ENCODE results near the gene TTC3.

Gene TTC3

DNA sequence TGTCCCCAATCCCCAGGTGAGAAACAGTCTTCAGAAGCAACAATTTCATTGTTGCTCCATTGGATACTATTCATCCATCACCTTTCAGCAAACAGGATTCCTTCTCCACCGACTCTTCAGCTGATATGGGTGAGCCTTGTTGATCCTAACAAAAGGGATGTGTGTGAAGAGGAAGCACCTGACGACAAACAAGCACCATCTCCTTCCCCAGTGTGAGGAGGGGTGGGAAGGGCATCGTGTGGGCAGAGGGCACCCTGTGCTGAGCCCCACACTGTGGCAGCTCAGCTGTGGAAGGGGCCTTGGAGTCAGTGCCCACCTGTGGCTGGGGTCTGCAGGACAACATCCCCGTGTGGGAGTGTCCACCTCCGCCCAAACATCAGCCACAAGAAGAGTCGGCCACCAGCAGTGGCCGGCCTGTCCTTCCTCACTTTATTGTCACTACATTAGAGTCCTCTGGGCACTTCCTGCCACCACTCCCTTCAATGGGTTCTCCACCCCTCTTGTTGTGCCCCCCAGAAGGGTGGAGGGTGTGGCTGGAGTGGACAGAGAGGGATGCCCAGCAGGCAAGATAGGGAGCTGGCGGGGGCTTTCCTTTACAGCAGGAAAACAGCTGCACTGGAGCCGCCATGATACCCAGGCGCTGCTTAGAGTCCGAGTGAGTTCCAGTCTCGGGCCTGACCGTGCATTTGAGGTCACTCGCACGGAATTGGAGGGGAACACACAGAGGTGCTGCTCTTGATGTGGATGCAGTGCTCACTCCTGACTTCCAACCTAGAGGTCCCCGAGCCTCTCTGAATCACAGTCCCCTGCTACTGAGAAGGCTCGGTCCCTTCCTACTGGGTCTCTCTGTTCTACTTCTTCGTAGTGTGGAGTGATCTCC, 153.2 kb downstream of the TTC3 start:
- DNase-seq, result no peak

DNA sequence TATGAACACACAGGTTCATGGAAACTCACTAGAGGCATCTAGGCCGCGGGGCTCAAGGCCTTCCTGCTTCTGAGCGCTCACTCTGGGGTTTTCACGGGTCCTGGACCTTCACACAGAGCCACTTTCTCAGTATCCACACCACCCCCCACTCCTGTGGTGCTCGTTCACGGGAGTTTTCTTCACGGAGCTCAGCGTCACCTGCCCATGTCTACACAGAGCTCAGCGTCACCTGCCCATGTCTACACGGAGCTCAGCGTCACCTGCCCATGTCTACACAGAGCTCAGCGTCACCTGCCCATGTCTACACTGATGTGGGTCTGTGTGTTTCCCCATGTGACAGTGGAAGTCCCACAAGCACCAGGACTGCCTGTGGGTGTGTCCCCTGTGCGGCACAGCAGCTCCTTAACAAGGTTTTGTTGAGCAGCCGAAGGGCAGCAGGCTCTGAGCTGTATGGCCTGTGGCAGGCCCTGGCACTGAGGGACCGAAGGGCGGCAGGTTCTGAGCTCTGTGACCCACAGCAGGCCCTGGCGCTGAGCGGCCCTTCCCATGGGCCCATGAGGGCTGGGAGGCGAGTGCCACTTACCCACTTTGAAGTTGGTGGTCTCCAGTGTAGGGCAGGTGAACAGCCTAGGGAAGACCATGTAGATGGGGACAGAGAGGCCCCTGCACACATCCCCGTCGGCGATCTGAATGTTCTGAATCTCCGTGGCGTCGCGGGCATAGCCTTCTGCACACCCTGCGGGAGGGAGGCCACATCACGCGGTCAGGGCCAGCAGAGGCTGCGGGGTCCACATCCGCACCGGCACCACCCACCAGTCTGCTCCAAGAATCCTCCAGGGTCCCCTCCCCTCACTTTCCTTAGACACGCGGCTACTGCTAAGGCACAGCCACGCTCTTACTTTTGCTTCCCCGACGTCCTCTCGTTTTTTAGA, 154.3 kb downstream of the TTC3 start:
- no peak for DNase-seq

DNA sequence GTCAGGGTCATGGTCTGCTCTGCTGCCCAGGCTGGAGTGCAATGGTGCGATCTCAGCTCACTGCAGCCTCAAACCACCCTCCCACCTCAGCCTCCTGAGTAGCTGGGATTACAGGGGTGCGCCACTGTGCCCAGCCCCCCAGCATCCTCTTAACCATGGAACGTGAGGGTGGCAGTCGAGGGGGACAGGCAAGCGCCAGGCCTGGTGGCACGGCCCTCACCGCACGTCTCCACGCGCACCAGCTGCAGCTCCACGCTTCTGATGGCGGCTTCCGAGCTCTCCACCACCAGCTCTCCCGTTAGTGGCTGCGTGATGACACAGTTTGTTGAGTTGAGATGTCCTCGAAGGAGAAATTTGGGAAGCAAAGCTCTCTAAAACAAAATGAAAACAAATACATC, 154.9 kb downstream of the TTC3 start:
- DNase-seq, result no peak

DNA sequence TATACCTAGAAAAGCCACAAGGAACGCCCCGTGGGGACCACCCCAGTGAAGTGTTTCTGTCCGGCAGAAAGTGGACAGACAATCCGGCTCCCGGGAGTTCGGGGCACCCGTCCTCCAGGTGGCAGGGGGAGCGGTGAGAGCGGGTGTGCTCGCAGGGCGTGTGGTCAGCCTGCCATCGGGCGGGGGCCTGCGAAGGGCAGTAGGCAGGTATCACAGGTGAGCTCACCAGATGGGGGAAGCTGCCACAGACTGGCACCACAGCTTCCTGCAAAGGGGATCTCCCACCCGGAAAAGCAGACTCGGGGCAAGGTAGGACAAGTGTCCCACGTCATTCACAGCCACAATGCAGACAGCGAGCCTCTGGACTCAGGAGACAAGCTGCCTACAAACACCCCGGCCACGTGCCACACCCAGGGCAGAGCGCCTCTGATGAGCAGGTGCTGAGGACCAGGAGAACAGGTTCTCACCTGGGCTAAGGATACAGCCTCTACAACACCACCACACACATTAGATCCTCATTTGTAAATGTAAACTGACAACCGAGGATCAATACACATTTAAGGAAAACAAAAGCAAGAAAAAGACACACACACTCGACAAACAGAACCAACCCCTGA, 157.7 kb downstream of the TTC3 start:
- no peak for DNase-seq

DNA sequence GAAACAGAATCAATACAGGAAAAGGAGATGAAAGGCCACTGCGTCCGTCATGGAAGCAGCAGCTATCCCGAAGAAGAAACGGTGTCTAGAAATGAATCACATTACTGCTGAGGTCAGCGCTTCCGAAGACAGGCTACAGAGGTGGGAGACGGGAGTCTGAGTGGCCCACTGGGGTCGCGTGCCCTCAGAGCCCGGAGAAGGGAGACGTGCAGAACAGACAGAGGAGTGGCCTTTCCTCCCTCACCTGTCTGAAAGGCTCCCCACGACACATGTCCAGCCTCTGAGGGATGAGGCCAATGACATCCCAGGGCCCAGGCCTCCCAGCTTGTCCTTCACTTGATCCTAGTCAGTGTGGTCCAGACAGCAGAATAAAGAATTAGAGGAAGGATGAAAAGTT, 158.2 kb downstream of the TTC3 start:
- no peak for DNase-seq

DNA sequence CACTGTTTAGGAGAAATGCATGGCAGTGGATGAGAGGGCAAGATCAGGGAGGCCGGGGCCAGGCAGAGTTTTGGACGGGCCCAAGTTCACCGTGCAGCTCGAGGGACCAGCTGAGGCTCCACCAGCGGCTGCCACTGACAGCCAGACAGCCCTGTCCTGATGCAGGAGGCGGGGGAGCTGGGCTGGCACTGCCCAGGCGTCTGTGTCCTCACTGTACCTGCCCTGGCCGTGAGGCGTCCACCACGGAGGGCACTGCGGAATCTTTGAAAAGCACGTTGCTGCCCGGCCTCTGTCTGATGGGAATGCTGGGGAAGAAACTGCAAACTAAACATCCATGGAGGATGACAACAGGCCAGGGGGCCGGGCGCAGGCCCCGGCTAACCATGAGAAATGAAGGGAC, 158.6 kb downstream of the TTC3 start:
- DNase-seq, result no peak

DNA sequence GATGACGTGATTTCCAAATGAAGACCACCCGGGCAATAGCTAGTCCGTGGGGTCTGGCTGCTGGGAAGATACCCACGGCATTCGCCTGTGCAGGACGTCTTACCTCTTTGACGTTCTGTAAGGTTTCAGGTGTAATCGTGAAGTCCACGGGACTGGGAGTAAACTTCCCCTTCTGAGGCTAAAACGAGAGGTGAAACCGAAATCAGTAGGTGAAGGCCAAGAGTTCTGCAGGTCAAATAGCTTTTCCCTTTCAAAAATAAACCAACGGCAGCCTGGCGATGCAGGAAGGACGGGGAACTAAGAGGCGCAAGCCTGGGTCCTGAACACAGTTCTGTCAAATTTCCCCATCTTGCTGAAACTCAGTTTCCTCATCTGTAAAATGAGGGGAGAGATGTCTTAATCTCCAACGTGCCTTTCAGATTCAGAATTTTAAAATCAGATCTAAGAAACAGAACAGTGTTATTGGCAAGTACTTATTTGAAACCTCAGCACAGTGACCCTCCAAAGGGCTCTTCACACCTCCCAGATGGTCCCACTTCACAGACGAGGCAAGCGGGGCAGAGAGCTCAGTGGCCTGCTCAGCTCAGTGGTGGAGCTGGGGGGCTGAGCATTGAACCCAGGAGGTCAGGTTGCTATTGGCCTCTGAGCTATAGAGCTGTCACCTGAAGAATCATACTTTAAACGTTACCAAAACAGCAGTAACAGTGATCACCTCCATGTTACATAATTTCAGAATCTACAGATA, 159.4 kb downstream of the TTC3 start:
- DNase-seq, result no peak

DNA sequence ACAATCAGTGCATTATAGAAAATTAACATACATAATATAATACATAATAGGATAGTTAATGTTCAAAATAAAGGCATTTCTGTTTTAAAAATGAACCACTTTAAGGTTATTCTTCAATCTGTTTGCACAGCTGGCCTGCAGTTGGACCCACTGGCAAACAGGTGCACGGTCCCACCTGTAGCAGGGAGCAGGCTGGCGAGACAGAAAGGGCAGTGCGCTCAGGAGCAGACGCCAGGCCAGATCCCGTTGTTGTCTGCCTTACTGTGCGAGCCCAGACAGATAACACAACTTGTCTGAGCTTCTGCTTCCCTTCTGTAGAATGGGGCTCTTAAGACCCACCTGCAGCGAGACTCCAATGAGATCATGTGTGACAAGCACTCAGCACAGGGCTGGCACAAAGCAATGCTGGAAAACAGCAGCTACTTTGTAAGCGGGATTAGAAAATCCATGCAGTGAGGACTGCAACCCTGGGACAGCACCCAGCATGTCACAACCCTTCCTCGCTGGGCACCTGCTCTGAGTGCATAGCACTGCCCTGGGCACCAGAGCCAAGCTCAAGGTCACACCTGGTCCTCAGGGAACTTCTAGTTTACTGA, 160.6 kb downstream of the TTC3 start:
- DNase-seq, result no peak

DNA sequence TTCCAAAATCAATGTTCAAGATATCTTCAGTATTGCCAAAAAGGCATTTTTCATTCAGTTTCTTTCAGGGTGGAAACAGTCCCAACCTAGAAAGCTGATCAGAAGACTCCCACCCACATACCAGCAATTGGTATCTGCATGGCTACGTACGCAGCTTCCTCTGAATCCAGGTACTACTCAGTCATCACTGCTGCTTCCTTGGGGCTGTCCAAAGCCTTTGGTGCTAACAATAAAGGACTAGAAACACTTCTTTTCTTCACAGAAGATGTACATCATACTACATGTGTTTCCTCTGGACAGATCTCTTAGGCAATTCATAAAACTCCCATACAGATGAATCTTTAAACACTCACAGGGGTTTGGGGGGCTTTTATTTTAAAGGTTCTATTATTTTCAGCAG, 164.3 kb downstream of the TTC3 start:
- DNase-seq, result no peak

DNA sequence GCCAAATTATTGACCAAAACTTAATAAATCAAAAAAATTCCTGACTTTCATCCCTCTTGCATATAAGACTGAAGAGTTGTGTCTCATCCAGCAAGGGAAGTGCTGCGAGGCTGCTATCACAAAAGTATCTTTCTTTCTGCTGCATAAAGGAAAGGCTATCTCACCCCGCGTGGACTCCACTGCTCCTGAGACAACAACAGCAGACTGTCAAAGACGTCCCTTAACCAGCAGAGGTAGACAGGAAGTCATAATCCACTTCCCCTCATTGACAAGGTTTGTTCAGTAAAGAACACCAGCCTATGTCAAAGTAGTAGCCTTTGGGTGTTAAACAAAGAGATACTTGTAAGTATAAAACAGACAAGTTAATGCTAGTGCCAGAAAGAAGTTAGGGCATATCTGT, 164.7 kb downstream of the TTC3 start:
- DNase-seq, result no peak

DNA sequence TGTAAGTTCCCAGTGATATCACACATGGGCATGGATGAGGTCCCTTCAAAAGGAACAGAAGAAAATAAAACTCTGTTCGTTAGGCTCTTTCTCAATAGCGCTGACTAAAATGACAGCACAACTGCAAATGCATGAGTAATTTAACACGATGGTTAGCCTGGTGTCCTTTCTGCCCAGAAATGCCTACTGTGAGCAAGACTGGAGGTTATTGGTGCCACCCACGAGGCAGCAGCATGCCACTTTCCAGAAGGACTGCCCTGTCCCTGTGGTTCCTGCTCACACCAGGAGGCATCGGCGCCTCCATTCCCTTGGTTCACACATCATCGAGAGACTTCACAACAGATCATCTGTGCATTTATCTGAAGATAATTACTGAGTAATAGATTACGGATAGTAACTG, 167.9 kb downstream of the TTC3 start:
- no peak for DNase-seq

DNA sequence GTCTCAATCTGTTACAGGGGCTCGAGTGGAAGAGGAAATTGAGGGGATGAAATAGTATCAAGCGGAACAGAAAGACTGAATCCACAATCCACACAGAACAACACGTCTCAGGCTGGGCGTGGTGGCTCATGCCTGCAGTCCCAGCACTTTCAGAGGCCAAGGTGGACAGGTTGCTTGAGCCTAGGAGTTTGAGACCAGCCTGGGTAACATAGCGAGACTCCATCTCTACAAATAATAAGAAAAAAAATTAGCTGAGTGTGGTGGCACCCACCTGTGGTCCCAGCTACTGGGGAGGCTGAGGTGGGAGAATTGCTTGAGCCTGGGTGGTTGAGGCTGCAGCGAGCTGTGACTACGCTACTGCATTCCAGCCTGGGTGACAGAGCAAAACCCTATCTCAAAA, 168.4 kb downstream of the TTC3 start:
- no peak for DNase-seq

DNA sequence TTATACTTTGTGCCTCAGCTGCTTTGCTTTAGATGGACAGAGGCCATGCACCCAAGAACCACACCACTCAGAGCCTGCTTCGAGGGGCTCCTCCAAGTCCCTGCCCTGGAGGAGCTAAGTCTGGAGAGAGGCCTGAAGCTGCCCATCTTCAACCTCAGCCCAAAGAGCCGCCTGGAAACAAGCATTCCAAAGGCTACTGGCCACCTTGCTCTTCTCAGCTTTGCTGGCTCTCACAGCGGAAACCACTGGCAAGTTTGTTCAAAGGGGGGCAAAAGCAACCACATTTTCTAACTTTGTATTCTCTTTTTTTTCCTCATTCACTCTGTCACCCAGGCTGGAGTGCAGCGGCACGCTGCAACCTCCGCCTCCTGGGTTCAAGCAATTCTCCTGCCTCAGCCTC, 170.9 kb downstream of the TTC3 start:
- no peak for DNase-seq

DNA sequence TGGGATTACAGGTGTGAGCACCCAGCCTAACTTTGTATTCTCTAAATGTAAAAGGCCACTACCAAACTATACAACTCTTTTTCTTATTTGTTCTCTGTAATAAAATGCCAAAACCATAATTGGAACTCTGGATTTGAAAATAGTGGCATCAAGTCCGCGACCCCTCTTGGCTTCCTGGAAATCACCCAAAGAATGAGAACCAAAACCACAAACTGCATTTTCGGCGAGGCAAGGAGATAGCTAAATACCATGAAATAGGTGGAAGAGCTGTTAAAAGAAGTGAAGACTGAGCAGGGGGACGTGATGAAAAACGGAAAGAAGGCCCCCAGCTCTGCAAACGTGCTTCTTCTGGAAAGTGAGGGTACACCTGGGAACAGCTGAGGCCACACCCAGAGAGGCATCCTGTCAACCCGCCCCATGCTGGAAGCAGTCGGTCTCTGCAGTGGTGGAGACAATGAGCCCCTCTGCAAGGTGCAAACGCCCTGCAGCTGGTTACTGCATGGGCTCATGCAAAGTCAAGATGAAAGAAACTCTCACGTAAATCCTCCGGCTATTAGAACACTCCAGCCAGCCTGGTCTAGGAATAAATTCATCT, 171.5 kb downstream of the TTC3 start:
- DNase-seq, result no peak

DNA sequence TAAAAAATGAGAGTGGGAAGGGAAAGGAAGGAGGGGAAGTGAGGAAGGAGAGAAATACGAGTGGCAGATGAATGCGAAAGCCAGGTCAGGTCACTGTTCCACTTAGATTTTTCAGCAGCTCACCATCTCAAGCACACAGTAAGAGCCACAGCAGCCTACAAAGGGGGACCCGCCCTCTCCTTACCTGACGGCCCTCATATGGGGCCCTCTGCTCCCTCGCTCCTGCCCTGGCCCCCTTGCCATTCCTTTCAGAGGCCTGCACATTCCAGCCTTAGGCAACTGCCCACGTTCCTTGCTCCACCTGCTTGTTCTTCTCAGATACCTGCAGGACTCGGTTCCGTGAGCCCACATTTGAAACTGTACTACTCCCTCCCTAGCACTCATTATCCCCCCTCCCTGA, 172.1 kb downstream of the TTC3 start:
- no peak for DNase-seq

DNA sequence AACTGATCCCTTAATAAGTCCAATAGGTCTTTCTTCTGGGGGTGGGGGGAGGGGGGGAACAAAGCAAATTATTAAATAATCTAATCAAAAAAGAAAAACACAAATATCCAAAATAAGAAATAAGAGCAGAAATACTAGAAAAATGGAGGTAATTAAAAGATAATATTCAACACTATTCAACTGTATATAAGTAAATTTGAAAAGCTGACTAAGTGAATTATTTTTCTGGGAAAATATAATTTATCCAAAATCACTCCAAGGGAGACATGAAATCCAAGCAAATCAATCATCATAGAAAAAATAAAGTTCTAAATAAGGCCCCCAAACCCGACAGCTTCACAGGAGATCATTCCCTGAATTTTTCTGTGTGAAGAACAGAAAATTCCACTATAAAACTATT, 175.2 kb downstream of the TTC3 start:
- no peak for DNase-seq

DNA sequence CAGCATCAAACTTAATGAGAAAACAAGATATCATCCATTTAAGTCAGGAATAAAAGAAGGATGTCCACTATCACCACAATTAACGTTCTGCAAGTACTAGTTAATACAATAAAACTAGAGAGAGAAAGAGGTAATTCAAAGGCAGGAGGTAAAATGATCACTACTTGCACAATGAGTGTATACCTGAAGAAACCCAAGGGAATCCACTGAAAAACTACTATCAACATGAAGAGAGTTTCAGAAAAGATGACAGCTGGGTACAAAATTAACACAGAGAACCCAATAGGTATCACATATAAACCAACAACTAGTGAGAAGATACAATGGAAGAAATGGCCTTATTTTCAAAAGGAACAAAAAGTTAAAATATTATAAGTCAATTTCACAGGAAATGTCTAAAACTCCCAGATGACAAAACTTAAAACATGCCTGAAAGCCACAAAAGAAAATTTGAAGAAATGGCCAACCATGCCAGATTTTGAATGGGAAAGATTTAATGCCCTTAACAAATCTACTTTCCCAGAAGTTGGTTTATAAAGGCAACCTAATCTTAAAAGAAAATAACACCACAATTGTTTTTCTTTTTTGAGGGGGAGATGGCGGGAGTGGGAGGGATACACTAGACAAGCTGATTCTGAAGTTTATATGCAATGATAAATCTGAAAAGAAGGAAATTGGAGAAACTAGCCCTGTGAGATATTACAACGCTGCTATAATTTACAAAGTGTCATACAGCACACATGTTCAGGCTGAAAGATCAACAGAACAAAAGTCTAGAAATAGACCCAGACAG, 176.3 kb downstream of the TTC3 start:
- no peak for DNase-seq

DNA sequence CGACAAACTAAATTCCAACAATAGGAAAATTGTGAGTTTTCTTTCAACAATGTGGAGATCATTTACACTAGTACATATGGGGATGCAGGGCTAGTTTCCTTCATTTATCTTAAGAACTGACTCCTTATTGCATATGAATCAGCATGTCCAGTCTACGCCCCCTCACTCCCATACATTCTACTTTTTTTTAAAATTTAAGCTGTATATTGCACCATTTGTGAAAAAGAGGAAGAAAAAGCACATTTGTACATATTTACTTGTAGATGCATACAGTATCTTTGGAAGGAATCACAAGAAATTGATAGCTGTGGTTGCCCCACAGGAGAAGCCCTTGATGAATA, 178.2 kb downstream of the TTC3 start:
- DNase-seq, result no peak
